Kidney (tissue), 14 donors: ENCODE measurements around the gene OR4D9. TPM values are rescaled to one million over a fixed set of nuclear protein-coding genes. Genes with fewer than 3 reads are reported as not detected.

Source experiments
- DNase-seq, 5 donors: peaks; one replicate each; pipeline ENCODE4 v3.0.0-alpha.2; 2013 to 2020
- FAIRE-seq: peaks from 2 replicates; lab custom pipeline; 2012; peaks lifted over from hg19 to GRCh38; lab: Jason Lieb, UNC
- H3K27ac ChIP-seq, 2 donors: one replicate each; pipeline ENCODE4 v1.7.0; 2013; ENCODE audit warnings: low read depth in 2 of 2, low read length in 2 of 2, inconsistent platforms in 1 of 2
- H3K27me3 ChIP-seq: one replicate; pipeline ENCODE4 v1.7.1; 2013; ENCODE audit warnings: low read length, inconsistent platforms; ENCODE audit not compliant: control insufficient read depth, insufficient read depth
- H3K36me3 ChIP-seq, 3 donors: one replicate each; pipeline versions ENCODE4 v1.7.0 to v1.7.1; 2013; ENCODE audit warnings: low read length in 3 of 3, control low read depth in 1 of 3, inconsistent platforms in 1 of 3; ENCODE audit not compliant: insufficient read depth in 3 of 3, control insufficient read depth in 2 of 3
- H3K4me1 ChIP-seq, 3 donors: one replicate each; pipeline versions ENCODE4 v1.7.0 to v1.7.1; 2013; ENCODE audit warnings: low read length in 3 of 3, inconsistent platforms in 1 of 3, low read depth in 1 of 3; ENCODE audit not compliant: control insufficient read depth in 2 of 3, insufficient read depth in 2 of 3
- H3K4me3 ChIP-seq, 3 donors: one replicate each; pipeline versions ENCODE4 v1.7.0 to v1.8.1; 2013; ENCODE audit warnings: low read length in 3 of 3, control low read depth in 1 of 3, inconsistent platforms in 1 of 3
- H3K9ac ChIP-seq, 3 donors: one replicate each; pipeline versions ENCODE4 v1.7.0 to v1.7.1; 2013; ENCODE audit warnings: low read length in 3 of 3, control low read depth in 1 of 3, inconsistent platforms in 1 of 3
- H3K9me3 ChIP-seq, 3 donors: one replicate each; pipeline versions ENCODE4 v1.7.0 to v1.7.1; 2013; ENCODE audit warnings: low read length in 3 of 3, control low read depth in 1 of 3, inconsistent platforms in 1 of 3; ENCODE audit not compliant: control insufficient read depth in 2 of 3, insufficient read depth in 1 of 3
- intact Hi-C: fragments of 100-400 bp; cut with DNase I; formaldehyde crosslinking; loops from one replicate; pipeline ENCODE4 v1.11.1; 2022
- polyA plus RNA-seq: library from polyadenylated mRNA; stranded (reverse); fragments of 350-450 nt; fragmentation: Illumina TruSeq; extraction: RNeasy Lipid Tissue Mini Kit (QIAGEN cat#74804); gene quantifications from one replicate; pipeline ENCODE4 v1.2.3, GENCODE V29; 2014; ENCODE audit warnings: low read depth, low replicate concordance; ENCODE audit not compliant: insufficient read depth
- total RNA-seq: library from RNA; stranded (reverse); fragmentation: NEBNext Ultra II Directional; extraction: Animal tissue kit (Norgen Biotek cat#: 25700); gene quantifications from one replicate; pipeline ENCODE4 v1.2.1, GENCODE V29; 2021
- TF ChIP-seq, protein P1 (sequence below): IDR thresholded peaks from 3 replicates; pipeline ENCODE4 v1.5.1; 2012; ENCODE audit warnings: mild to moderate bottlenecking, moderate library complexity, borderline replicate concordance; ENCODE audit not compliant: insufficient read depth; ENCODE audit errors: extremely low read depth
- donor health status: control.
- donor health status: control.
- donor health status: control.
- donor health status: control.
- donor health status: control.
- donor health status: DM: yes; HTN: yes; CAD: no.
- donor health status: Normal renal cell carcinoma (clear cell type).

OR4D9 gene
- total and polyA plus RNA-seq, 2 donors from 2014 or later = not detected

DNA sequence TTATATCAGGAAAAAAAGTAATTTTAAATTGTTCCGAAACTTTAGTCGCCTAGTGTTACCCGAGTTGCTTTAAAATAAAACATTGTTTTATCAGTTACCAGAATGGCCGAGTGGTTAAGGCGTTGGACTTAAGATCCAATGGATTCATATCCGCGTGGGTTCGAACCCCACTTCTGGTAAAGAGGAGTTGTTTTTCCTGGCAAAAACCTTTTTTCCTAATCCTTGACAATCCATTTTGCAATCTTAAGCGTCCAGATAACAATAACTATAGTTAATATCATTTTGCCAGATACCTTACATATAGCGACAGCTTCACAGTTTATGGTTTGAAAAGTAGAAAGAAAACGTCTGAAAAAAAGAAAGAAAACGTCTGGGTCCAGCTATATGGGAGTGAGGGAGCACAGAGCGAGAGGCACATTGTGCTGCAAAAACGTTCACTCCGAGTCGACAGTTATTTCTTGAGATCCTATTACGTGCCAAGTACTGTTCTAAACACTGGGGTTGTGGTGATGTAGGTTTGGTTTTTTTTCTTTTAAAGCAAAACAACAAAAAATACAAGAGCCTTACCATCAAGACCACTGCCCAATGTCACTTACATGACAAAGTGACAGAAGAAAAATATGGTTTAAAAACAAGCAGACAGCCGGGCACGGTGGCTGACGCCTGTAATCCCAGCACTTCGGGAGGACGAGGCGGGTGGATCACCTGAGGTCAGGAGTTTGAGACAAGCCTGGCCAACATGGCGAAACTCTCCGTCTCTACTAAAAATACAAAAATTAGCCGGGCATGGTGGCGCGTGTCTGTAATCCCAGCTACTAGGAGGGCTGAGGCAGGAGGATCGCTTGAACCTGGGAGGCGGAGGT, 40.6 kb downstream of the OR4D9 start:
- peak overlapping the region in 1 of 2 donors; percentile 84 for H3K27ac ChIP-seq
- H3K36me3 ChIP-seq = no peaks in the 10 kb centered on the region
- peak overlapping the region; percentile 71 to 92 (median 87) for H3K4me3 ChIP-seq
- FAIRE-seq = no peak
- H3K9ac ChIP-seq = peak overlapping the region in 2 of 3 donors; percentile 41 to 93
- TF ChIP-seq, protein P1, sequence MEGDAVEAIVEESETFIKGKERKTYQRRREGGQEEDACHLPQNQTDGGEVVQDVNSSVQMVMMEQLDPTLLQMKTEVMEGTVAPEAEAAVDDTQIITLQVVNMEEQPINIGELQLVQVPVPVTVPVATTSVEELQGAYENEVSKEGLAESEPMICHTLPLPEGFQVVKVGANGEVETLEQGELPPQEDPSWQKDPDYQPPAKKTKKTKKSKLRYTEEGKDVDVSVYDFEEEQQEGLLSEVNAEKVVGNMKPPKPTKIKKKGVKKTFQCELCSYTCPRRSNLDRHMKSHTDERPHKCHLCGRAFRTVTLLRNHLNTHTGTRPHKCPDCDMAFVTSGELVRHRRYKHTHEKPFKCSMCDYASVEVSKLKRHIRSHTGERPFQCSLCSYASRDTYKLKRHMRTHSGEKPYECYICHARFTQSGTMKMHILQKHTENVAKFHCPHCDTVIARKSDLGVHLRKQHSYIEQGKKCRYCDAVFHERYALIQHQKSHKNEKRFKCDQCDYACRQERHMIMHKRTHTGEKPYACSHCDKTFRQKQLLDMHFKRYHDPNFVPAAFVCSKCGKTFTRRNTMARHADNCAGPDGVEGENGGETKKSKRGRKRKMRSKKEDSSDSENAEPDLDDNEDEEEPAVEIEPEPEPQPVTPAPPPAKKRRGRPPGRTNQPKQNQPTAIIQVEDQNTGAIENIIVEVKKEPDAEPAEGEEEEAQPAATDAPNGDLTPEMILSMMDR = no peak
- H3K9me3 ChIP-seq = no peaks in the 10 kb centered on the region
- intact Hi-C loops = no loop called here
- no peaks in the 10 kb centered on the region for H3K4me1 ChIP-seq
- peak in 4 of 5 donors; percentile 56 to 87 (median 72) for DNase-seq
- no peaks in the 10 kb centered on the region for H3K27me3 ChIP-seq

DNA sequence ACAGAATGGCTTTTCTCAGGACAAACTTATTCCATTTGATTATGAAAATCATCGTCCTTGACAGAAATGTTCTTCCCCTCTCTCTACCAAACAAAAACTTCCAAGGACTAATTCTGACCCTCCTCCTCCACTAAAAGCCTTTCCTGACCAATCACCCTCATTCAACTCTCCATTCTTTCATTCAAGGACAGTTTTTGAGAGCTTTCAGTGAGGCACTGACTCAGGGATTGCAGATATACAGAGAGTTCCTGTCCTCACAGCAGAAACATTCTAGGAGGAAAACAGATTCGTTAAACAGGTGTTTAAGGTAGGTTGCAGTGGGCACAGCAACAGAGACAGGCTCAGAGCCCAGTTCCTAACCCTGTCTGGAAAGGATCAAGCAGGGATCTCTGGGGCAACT, 41.5 kb downstream of the OR4D9 start:
- DNase-seq (no peak), FAIRE-seq (no peak)
- H3K4me1 ChIP-seq = no peaks in the 10 kb centered on the region
- no peak overlapping the region for H3K4me3 ChIP-seq
- no peaks in the 10 kb centered on the region for H3K36me3 ChIP-seq
- TF ChIP-seq, protein P1 = no peak
- no peak overlapping the region for H3K9ac ChIP-seq
- H3K27ac ChIP-seq = no peak overlapping the region
- no peaks in the 10 kb centered on the region for H3K9me3 ChIP-seq
- intact Hi-C loops = no loop called here
- no peaks in the 10 kb centered on the region for H3K27me3 ChIP-seq

DNA sequence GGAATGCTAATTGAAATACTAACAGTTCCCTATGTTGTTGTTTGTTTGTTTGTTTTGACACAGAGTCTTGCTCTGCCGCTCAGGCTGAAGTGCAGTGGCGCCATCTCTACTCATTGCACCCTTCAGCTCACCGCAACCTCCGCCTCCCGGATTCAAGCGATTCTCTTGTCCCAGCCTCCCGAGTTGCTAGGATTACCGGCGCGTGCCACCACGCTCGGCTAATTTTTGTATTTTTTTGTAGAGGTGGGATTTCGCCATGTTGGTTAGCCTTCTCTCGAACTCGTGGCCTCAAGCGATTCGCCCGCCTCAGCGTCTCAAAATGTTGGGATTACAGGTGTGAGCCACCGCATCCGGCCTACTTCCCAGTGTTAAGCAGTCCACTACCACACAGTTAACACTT, 42.0 kb downstream of the OR4D9 start:
- H3K4me3 ChIP-seq = no peak overlapping the region
- intact Hi-C loops = no loop called here
- H3K27me3 ChIP-seq = no peaks in the 10 kb centered on the region
- FAIRE-seq = no peak
- no peaks in the 10 kb centered on the region for H3K4me1 ChIP-seq
- no peak overlapping the region for H3K9ac ChIP-seq
- H3K9me3 ChIP-seq = no peaks in the 10 kb centered on the region
- no peaks in the 10 kb centered on the region for H3K36me3 ChIP-seq
- DNase-seq = no peak
- TF ChIP-seq, protein P1 = no peak
- H3K27ac ChIP-seq = no peak overlapping the region
